Left lung (tissue), 10 donors: ENCODE data around the gene CLRN3. TPM values are rescaled to one million over a fixed set of nuclear protein-coding genes. Genes with fewer than 3 reads are reported as not detected.

ENCODE experiments used
- ATAC-seq: fragments of 200-7000 bp; cut with Tn5 transposase; one replicate; pipeline ENCODE4 v1.9.1; 2020; ENCODE audit warnings: moderate library complexity
- DNase-seq, 4 donors: peaks; one replicate each; pipeline ENCODE4 v3.0.0-alpha.2; 2013 to 2020
- H3K27ac ChIP-seq, 2 donors: fragments of 200-600 bp; sonication (generic) in 1 of 2; one replicate each; pipeline versions ENCODE4 v1.5.0 to v1.8.0; 2020 to 2021
- H3K27me3 ChIP-seq, 2 donors: fragments of 200-600 bp; sonication (generic) in 1 of 2; one replicate each; pipeline versions ENCODE4 v1.5.0 to v1.8.0; 2020 to 2021
- H3K36me3 ChIP-seq, 2 donors: fragments of 200-600 bp; sonication (generic) in 1 of 2; one replicate each; pipeline versions ENCODE4 v1.5.0 to v1.8.0; 2020 to 2021
- H3K4me1 ChIP-seq, 2 donors: fragments of 200-600 bp; one replicate each; pipeline ENCODE4 v1.8.0; 2021
- H3K4me3 ChIP-seq, 2 donors: fragments of 200-600 bp; sonication (generic) in 1 of 2; one replicate each; pipeline versions ENCODE4 v1.5.0 to v1.8.0; 2020 to 2021; ENCODE audit warnings: mild to moderate bottlenecking in 1 of 2
- H3K9me3 ChIP-seq, 2 donors: fragments of 200-600 bp; sonication (generic) in 1 of 2; one replicate each; pipeline versions ENCODE4 v1.5.0 to v1.8.0; 2020 to 2021
- CTCF ChIP-seq, 2 donors: fragments of 200-600 bp; sonication (generic) in 1 of 2; IDR thresholded peaks; one replicate each; pipeline versions ENCODE4 v1.5.0 to v1.8.0; 2021; ENCODE audit warnings: antibody characterized with exemption in 2 of 2
- intact Hi-C, 2 donors: fragments of 100-400 bp; cut with DNase I; formaldehyde crosslinking; loops; one replicate each; pipeline versions ENCODE4 v1.11.2 to v1.14.2; 2022
- polyA plus RNA-seq, 6 donors: library from polyadenylated mRNA; unstranded; fragments of 120-200 nt; gene quantifications; one replicate each; pipeline ENCODE4 v1.2.1, GENCODE V29; 2013; ENCODE audit not compliant: insufficient read length in 6 of 6
- total RNA-seq, 2 donors: library from RNA; stranded (reverse); fragmentation: NEBNext Ultra II Directional; extraction: Animal tissue kit (Norgen Biotek cat#: 25700); gene quantifications; one replicate each; pipeline ENCODE4 v1.2.1, GENCODE V29; 2021
- donor health status: DM: no; HTN: yes; CAD: no.
- donor health status: DM: no; HTN: no; CAD: no.

Gene CLRN3
- total and polyA plus RNA-seq, 8 donors, result 0.13 to 0.27 TPM; not detected in 6

- TF ChIP-seq CTCF (IDR thresholded peaks at IDR 0.05), result no peak
- no peaks in the 10 kb centered on the region for H3K9me3 ChIP-seq
- intact Hi-C loops, result no loop called here
- H3K27me3 ChIP-seq, result no peaks in the 10 kb centered on the region
- no peak overlapping the region for H3K27ac ChIP-seq
- no peak for DNase-seq
- no peak for ATAC-seq
- peaks cover 0 to 43% of the 10 kb centered on the region in 2 donors for H3K4me1 ChIP-seq
- H3K36me3 ChIP-seq, result no peaks in the 10 kb centered on the region
- H3K4me3 ChIP-seq, result no peak overlapping the region
Observed at GRCh38 chr10:127877116-127877515, 15.6 kb downstream of the CLRN3 start.

GRCh38 chr10:127875916-127876315 is 16.8 kb downstream of the CLRN3 start:
- Histone ChIP-seq H3K4me3 (no peak overlapping the region), H3K27me3 (no peaks in the 10 kb centered on the region), H3K9me3 (no peaks in the 10 kb centered on the region), H3K36me3 (no peaks in the 10 kb centered on the region), H3K4me1 (peaks cover 4 to 31% of the 10 kb centered on the region in 2 donors), H3K27ac (no peak overlapping the region)
- DNase-seq, result no peak
- no peak for TF ChIP-seq CTCF (IDR thresholded peaks at IDR 0.05)
- no peak for ATAC-seq
- intact Hi-C loops, result no loop called here

GRCh38 chr10:127875449-127875765 is 17.3 kb downstream of the CLRN3 start:
- H3K27me3 ChIP-seq, result no peaks in the 10 kb centered on the region
- intact Hi-C loops, result no loop called here
- H3K4me1 ChIP-seq, result peaks cover 4 to 26% of the 10 kb centered on the region in 2 donors
- TF ChIP-seq CTCF (IDR thresholded peaks at IDR 0.05), result no peak
- ATAC-seq (no peak), DNase-seq (no peak)
- no peak overlapping the region for H3K27ac ChIP-seq
- no peaks in the 10 kb centered on the region for H3K9me3 ChIP-seq
- no peak overlapping the region for H3K4me3 ChIP-seq
- H3K36me3 ChIP-seq, result no peaks in the 10 kb centered on the region

GRCh38 chr10:127874671-127875448 is 17.9 kb downstream of the CLRN3 start:
- no peaks in the 10 kb centered on the region for H3K36me3 ChIP-seq
- TF ChIP-seq CTCF (IDR thresholded peaks at IDR 0.05), result no peak
- no peak for DNase-seq
- H3K27ac ChIP-seq, result no peak overlapping the region
- ATAC-seq, result no peak
- H3K4me3 ChIP-seq, result no peak overlapping the region
- H3K27me3 ChIP-seq, result no peaks in the 10 kb centered on the region
- H3K4me1 ChIP-seq, result peaks cover 4 to 21% of the 10 kb centered on the region in 2 donors
- intact Hi-C loops, result no loop called here
- H3K9me3 ChIP-seq, result no peaks in the 10 kb centered on the region

- no peak overlapping the region for H3K27ac ChIP-seq
- no peak for TF ChIP-seq CTCF (IDR thresholded peaks at IDR 0.05)
- no peak for ATAC-seq
Observed at GRCh38 chr10:127873901-127874470, 18.8 kb downstream of the CLRN3 start.

More at GRCh38 chr10:127873901-127874470, 18.8 kb downstream of the CLRN3 start:
- intact Hi-C loops, result no loop called here
- Histone ChIP-seq H3K36me3 (no peaks in the 10 kb centered on the region), H3K9me3 (peaks cover 0 to 3% of the 10 kb centered on the region in 2 donors), H3K27me3 (no peaks in the 10 kb centered on the region), H3K4me3 (no peak overlapping the region), H3K4me1 (peaks cover 4 to 12% of the 10 kb centered on the region in 2 donors)
- no peak for DNase-seq
